HuH-7.5 (cell line): ENCODE measurements around the gene ADORA1.
A peak's percentile ranks its signal among the peaks of the same experiment; 100 is the strongest.

ENCODE experiments used
- DNase-seq: peaks from one replicate; pipeline ENCODE4 v3.0.0; 2011; ENCODE audit warnings: low spot score

Gene ADORA1

GRCh38 chr1:203216274-203217138 is 89.0 kb downstream of the ADORA1 start:
- DNase-seq, result peak; percentile 32
